Osteoblast (primary cell): Measurements from ENCODE around the gene ECSCR. TPM values are rescaled to one million over a fixed set of nuclear protein-coding genes. Genes with fewer than 3 reads are reported as not detected.

Experiments
- DNase-seq: peaks from one replicate; pipeline ENCODE4 v3.0.0; 2011; ENCODE audit warnings: low spot score, mixed read lengths; ENCODE audit not compliant: insufficient read length; ENCODE audit errors: missing footprints
- H2AFZ ChIP-seq: 2 replicates; pipeline ENCODE4 v1.6.0; 2011; ENCODE audit warnings: mild to moderate bottlenecking, low read length
- H3K27ac ChIP-seq: 2 replicates; pipeline ENCODE4 v1.5.1; 2011; ENCODE audit warnings: mild to moderate bottlenecking, low read depth, low read length, moderate library complexity
- H3K27me3 ChIP-seq: 2 replicates; pipeline ENCODE4 v1.6.0; 2012; ENCODE audit warnings: mild to moderate bottlenecking, control low read depth, inconsistent platforms, low read length, moderate library complexity; ENCODE audit not compliant: insufficient read depth
- H3K36me3 ChIP-seq: 2 replicates; pipeline ENCODE4 v1.5.1; 2011; ENCODE audit warnings: mild to moderate bottlenecking, low read length, control low read depth, moderate library complexity; ENCODE audit not compliant: insufficient read depth
- H3K4me1 ChIP-seq: 2 replicates; pipeline ENCODE4 v1.5.1; 2011; ENCODE audit warnings: mild to moderate bottlenecking, low read length, control low read depth, moderate library complexity; ENCODE audit not compliant: insufficient read depth
- H3K4me2 ChIP-seq: 2 replicates; pipeline ENCODE4 v1.6.0; 2011; ENCODE audit warnings: mild to moderate bottlenecking, low read length; ENCODE audit not compliant: insufficient read depth
- H3K4me3 ChIP-seq: fragments of 200-600 bp; sonication (generic); 3 replicates; pipeline ENCODE4 v1.5.1; 2012; ENCODE audit warnings: mild to moderate bottlenecking, low read length, inconsistent platforms; ENCODE audit not compliant: insufficient read depth
- H3K79me2 ChIP-seq: 2 replicates; pipeline ENCODE4 v1.6.0; 2012; ENCODE audit warnings: mild to moderate bottlenecking, low read length, control low read depth, inconsistent platforms; ENCODE audit not compliant: insufficient read depth
- H3K9me3 ChIP-seq: 2 replicates; pipeline ENCODE4 v1.5.1; 2011; ENCODE audit warnings: low read depth, low read length, control low read depth
- H4K20me1 ChIP-seq: 2 replicates; pipeline ENCODE4 v1.6.0; 2012; ENCODE audit warnings: mild to moderate bottlenecking, low read length, control low read depth; ENCODE audit not compliant: insufficient read depth
- CTCF ChIP-seq: IDR thresholded peaks from 2 replicates; pipeline ENCODE4 v1.5.1; 2011; ENCODE audit warnings: mild to moderate bottlenecking, low read depth, low read length, moderate library complexity; ENCODE audit errors: extremely low read depth
- total RNA-seq: library from RNA; depleted of rRNA; stranded (reverse); fragments of >200 nt; gene quantifications from 2 replicates; pipeline ENCODE4 v1.2.3, GENCODE V29; 2012

ECSCR gene
- total RNA-seq, 1 donor, result 0.36 TPM

- H3K4me3 ChIP-seq, result peak within 1 kb of the TSS; percentile 89
- H3K27me3 ChIP-seq, result no peaks in the 10 kb centered on the region
- TF ChIP-seq CTCF, result no peak
- peak within 1 kb of the TSS; percentile 95 for H2AFZ ChIP-seq
- no peaks in the 10 kb centered on the region for H3K9me3 ChIP-seq
- no peaks in the 10 kb centered on the region for H4K20me1 ChIP-seq
- no peaks in the 10 kb centered on the region for H3K36me3 ChIP-seq
- no peaks in the 10 kb centered on the region for H3K79me2 ChIP-seq
- peak; percentile 97 for DNase-seq
- H3K4me2 ChIP-seq, result peak within 1 kb of the TSS; percentile 86
- peak within 1 kb of the TSS; percentile 81 for H3K27ac ChIP-seq
- H3K4me1 ChIP-seq, result peaks cover 19% of the 10 kb centered on the region
These were observed 23.3 kb downstream of the ECSCR start, which contains the start of gene DNAJC18 for GRCh38 chr5:139439013-139439903. Gene DNAJC18 (minus strand): TSS chr5:139439525. CDS start chr5:139439445, 80 bp downstream.

GRCh38 chr5:139438707-139439012, 23.9 kb downstream of the ECSCR start:
- Histone ChIP-seq H3K4me2 (peak overlapping the region; percentile 86), H3K4me3 (peak overlapping the region; percentile 89), H2AFZ (peak overlapping the region; percentile 67), H3K9me3 (no peaks in the 10 kb centered on the region), H3K79me2 (no peaks in the 10 kb centered on the region), H3K36me3 (no peaks in the 10 kb centered on the region), H3K4me1 (peaks cover 13% of the 10 kb centered on the region), H3K27ac (no peak overlapping the region), H3K27me3 (no peaks in the 10 kb centered on the region), H4K20me1 (no peaks in the 10 kb centered on the region)
- TF ChIP-seq CTCF, result no peak
- DNase-seq, result no peak

- DNase-seq, result no peak
- peaks cover 11% of the 10 kb centered on the region for H3K4me1 ChIP-seq
These were observed 26.9 kb downstream of the ECSCR start for GRCh38 chr5:139435676-139436075.

More at GRCh38 chr5:139435676-139436075, 26.9 kb downstream of the ECSCR start:
- Histone ChIP-seq H3K27ac (no peak overlapping the region), H3K9me3 (no peaks in the 10 kb centered on the region), H3K4me2 (no peak overlapping the region), H3K4me3 (no peak overlapping the region), H4K20me1 (no peaks in the 10 kb centered on the region), H3K27me3 (no peaks in the 10 kb centered on the region), H2AFZ (no peak overlapping the region), H3K36me3 (no peaks in the 10 kb centered on the region), H3K79me2 (no peaks in the 10 kb centered on the region)
- TF ChIP-seq CTCF, result no peak
